Non-pigmented ciliary epithelial cell (primary cell): ENCODE data around the gene ARHGEF6.
"Not testable (repeated sequence)": the region's sequence is repeated elsewhere in the genome, so short reads cannot be mapped to it uniquely, and the experiment has no call there.

Experiments used
- DNase-seq: peaks from one replicate; pipeline ENCODE4 v3.0.0-alpha.2; 2010; ENCODE audit warnings: low read depth

ARHGEF6 gene

DNA sequence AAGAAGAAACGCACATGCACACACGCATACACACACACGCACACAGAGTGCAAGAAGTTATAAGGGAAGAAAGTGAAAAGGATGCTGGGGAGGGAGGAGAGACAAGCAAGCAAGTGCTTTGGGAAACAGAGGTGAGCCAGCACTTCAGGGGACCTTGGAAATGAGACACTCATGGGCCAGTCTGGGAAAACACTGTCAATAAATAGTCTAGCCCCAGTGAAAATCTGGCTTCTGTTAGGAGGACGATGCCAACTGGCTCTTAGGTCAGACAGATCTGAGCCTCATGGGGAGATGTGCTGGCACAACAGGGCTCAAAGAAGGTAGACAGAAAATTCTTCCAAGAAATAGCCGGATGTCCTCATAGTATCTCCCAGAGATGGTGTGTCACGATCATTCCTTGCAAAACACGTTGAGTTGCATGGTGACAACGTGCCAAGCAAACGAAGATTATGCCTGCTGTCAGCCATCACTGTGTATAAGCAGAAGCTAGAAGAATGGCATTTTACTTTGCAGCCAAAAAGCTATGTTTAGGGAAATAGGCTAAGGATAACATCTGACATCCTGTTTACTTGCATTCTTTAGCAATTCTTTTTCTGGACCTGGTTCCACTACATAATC lies 557 bp upstream of the ARHGEF6 start:
- no peak for DNase-seq

DNA sequence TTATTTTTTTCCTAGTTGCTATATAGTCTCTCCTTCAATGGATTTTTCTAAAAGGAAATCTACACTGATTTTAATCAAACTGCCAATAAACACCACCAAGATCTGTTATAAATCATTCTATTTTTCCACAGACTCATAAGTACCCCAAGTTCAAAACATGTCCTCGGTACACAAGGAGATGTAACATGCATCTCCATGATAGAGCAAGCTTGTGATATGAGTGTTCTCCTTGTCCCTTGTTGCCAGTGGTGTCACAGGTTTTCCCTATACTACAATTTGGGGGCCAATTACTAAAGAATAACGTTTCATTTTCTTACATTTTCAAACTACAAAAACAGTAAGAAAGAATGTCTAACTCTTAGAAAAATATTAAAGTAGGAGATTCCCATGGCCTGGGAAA lies 491 bp downstream of the ARHGEF6 start:
- DNase-seq = no peak

DNA sequence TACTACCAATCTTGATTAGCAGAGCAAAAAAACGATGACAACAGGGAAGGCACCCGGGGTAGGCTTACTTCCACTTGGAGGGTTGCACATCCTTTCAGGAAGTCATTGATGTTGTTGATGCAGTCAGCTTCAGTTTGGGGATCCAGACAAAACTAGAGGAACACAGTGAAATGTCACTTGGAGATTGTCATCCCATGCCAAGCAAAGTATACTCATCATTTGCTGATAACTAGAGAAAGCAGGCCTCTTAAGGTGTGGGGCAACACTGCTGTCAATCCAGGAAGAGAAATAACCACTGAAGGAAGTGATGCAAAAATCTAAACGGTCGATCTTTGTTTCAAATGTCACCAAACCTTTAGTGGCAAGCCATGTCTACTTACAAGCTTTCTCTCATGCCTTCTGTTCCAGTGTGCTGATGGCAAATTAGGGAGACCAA lies 1.4 kb downstream of the ARHGEF6 start:
- no peak for DNase-seq

DNA sequence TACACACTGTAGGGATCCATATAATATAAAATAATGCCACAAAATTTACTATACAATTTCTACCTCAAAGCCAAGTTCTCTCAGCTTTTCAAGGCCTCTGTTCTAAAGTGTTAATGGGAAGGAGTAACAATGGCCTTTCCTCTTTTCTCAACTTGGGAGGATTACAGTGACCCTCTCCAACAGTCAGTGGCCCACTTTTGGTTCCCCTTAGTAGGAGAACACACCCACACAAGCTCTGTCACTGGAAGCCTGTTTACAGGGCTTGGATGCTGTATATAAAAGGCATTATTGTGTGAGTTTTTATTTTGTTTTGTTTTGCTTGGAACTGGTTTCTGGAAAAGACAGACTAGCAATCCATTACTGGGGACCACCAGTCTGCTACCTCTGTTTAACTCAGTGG lies 1.8 kb downstream of the ARHGEF6 start:
- no peak for DNase-seq

DNA sequence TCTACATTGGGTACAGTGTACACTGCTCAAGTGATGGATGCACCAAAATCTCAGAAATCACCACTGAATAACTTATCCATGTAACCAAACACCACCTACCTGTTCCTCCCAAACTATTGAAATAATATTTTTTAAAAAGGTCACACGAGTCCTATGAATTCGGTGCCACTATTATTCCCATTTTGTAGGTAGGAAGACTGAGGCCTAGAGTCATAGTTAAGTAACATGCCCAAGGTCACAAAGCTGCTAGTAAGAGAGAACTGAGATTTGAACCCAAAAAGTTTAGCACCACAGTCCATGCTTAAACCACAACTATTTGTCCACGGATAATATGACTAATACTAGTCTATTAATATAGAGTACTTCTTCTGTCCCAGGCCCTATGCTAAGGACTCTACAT lies 2.7 kb downstream of the ARHGEF6 start:
- DNase-seq = no peak

DNA sequence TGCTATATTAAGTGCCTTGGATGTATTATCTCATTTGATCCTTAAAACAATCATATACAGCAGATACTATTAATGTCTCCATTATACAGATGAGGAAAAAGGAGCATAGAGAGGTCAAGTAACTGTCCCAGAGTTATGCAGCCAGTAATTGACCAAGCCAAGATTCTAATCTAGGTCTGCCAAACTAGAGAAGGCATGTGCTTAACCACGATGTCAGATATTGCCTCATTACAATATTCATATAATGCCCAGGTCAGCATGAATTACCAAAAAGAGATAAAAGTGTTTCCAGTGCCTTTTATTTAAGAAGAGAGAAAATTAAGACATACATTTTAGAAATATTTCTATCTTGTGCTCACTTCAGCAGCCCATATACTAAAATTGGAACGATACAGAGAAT lies 7.1 kb downstream of the ARHGEF6 start:
- no peak for DNase-seq

DNA sequence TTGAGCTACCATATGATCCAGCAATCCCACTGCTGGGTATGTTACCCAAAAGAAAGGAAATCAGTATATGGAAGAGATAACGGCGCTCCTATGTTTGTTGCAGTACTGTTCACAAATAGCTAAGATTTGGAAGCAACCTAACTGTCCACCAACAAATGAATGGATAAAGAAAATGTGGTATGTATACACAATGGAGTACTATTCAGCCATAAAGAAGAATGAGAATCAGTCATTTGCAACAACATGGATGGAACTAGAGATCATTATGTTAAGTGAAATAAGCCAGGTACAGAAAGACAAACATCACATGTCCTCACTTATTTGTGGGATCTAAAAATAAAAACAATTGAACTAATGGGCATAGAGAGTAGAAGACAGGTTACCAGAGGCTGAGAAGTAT lies 8.9 kb downstream of the ARHGEF6 start:
- not testable (repeated sequence) for DNase-seq

DNA sequence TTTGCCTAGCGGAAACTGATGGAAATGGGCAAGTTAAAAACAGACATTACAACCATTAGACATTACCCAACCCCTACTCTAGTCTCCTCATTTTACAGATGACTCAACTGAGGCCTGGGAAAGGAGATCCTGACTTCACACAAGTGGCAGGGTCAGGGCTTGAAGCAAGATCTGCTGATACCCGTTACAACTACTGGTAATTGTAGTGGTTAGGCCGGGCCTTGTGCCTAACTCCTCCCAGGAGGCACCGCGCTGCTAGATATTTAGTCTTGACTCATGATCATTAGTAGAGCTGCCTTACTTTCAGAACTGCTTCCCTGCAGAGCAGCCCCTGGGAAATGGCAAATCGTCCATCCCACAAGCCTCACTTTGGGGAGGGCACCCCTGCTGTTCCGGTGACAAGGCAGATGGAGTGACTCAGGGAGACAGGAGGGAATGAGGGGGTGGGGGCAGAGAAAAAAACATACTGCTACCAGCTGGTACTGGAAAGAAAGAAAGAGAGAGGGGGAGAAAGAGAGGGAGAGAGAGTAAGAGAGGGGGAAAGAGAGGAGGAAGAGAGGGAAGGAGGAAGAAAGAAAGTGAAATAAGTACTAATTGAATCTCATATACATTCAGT lies 12.2 kb downstream of the ARHGEF6 start:
- DNase-seq = peak; percentile 67

DNA sequence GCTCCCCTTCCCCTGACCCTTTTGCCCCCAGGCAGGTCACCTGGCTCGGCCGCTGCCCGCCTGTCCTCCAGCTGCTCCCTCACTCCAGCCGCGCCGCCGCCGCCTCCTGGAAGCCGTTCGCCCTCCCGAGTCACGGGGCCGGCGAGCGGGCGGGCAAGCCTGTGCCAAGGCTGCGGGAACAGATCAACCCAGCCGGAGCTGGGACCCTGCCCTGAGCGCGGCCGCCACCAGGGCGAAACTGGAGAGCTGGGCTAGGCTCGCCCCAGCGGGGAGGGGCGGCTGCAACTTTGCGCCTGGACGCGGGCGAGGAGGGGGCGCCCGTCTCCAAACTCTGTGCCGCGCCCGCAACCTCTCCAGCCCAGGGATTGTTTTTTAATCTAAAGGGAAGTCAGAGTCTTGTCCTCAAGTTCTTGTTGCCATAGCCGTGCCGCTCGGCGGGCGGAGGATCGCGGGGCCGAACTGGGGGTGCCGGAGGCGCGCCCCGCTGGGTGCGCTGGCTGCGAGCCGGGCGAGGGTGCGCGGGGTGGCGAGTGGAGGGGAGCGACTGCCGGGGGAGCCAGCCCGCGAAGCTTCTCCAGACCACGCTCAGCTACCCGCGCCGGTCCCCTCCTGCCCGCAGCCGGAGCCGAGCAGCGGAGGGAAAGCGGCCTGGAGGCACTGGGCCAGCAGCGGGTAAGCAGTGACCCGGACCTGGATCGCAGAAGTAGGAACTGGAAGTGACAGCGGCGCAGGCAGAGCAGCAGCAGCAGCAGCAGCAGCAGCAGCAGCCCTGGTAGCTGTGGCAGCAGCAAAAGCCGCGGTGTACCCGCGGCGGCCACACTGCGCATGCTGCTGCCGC lies 13.4 kb downstream of the ARHGEF6 start:
- no peak for DNase-seq

DNA sequence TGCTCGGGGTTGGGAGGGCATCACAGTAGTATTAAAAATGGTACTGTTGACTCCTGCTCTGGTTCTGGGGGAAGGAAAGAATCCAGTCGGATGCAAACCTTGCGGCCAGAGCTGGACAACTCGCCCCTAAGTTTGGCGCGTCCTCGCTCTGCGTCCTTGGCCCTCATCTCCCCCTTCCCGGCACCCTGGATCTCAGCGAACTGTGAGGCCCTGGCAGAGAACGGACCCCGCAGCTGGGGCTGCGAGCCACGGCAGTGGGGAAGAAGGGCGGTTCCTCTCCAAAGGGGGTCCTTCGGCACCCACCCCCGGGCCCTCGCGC lies 14.0 kb downstream of the ARHGEF6 start:
- no peak for DNase-seq

DNA sequence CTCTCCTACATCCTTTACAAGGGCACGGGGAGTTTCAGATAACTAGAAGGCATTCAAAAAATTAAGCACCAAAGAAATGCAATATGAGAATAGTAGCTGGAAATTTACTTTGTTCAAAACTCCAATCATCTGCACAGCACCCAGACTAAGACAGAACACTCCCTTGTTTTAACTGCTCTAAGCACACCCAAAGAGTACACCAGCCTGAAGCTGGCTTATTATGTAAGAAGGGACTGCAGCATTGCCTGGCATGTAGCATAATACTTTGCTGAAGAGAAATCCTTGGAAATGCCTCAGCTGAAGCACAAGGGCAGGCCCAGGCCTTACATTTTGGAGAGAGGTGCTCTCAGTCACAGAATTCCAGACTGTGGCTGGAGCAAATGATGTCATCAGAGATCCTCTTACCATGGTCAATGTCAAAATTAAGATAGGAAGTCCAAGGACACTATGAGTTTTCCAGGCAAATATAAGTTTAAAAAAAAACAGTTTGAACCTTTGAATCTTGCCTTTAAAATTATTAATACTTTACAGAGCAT lies 14.8 kb downstream of the ARHGEF6 start:
- no peak for DNase-seq

DNA sequence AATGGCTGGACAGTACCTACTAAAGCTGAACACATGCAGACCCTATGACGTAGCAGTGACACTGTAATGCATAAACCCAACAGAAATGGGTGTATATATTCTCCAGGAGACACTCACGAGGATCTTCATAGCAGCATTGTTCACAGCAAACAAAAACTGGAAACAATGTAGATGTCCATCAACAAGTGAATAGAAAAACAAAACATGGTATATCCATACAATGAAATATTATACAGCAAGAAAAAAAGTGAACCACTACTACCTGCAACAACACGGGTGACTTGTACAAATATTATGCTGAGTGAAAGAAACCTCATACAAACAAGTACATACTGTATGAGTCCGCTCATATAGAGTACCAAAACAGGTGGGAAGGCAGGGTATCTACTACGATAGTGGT lies 16.5 kb downstream of the ARHGEF6 start:
- DNase-seq = no peak

DNA sequence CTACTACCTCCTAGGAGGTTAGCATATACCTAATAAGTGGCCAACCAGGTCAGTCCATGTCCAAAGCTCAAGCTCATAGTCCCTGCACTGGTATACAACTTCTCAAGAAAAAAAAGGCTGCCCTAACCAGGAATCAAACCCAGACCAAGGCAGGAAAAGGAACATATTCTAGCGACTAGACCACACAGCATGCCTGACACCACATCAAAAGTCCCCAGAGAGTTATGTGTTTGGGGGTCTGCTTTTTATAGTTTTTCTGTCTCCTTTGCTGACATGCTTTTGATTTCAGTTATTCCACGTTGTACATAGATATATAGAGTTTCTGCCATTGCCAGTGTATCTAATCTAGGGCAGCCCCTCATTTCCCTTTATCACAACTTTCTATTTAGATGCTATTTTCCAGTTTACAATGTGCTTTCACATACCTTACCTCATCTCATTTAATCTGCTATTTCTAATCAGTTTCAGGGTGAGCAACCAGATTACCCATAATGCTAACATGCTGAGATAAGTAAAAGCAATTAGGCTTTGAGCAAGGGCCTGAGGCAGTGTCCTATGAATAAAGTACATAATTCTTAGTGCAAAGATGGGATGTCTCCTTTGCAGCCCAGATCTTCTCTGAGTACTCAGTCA lies 17.8 kb downstream of the ARHGEF6 start:
- DNase-seq = no peak

DNA sequence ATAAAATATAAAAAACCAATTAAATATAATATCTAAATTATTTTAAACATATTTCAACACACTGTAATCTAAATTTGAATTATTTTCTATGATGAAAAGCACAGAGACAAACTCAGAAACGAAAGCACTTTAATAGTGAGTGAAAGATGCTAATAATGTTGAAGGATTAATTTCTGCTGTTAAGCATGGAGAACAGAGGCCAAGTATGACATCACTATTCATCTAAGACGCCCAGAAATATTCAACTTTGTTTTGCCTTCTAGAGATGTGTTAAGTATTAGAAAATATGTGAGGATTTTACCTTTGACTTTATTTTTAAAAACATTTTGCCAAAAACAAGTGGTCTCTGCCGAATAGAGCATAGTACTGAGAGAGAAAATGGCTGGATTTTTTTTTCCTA lies 19.3 kb downstream of the ARHGEF6 start:
- DNase-seq = no peak

DNA sequence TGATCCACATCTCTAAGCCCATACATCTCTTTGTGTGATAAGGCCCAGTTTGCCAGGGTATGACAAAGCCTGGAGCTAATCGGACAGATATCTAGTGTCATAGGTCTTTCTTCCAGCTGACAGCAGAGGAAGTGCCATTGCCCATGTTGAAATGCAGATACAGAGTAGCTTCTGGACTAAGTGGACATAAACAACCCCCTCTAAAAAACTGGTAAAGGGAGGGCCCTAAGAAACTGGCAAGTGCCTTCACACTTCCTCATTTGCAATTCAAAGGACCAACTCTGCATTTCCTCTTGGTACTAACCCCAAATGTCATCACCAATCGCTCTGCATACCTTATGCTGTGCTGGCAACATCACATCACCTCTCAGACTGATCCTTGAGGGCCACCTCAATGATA lies 20.8 kb downstream of the ARHGEF6 start:
- no peak for DNase-seq

DNA sequence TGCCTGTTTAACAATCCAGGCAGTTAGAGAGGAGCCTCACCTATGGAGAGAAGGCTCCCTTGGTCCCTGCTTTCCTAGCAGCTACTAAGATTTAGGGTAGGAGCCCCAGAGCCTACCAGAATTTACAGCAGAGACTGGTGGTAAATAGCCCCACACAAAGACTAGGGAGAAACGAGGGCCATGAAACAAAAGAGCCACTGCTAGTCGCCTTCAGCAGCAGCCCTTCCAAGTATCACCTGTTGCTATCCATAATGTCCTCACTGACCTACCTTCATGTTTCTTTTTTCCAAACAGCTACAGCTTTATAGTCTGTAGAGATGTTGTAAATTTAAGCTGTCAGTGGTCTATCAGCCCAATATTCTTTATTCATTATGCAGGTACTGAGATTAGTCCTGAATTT lies 25.3 kb downstream of the ARHGEF6 start:
- no peak for DNase-seq

DNA sequence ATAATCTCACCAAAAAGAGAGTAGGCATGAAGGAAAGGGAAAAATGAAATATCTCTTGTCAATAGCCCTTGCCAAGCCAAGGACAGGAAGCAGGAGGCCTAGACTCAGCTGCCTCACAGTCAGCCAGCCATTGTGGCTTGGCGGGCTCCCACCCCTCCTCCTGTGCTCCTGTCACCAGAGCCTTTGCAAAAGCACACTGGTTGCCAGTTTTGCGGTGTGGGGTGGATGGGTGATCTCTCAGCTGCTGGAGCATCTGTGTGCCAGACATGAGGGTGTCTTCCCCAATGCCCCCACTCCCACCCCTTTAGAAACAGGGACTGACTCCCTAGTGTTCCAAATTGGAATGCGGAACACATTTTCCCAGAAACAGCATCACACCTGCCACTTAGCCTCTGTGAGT lies 26.1 kb downstream of the ARHGEF6 start:
- no peak for DNase-seq

DNA sequence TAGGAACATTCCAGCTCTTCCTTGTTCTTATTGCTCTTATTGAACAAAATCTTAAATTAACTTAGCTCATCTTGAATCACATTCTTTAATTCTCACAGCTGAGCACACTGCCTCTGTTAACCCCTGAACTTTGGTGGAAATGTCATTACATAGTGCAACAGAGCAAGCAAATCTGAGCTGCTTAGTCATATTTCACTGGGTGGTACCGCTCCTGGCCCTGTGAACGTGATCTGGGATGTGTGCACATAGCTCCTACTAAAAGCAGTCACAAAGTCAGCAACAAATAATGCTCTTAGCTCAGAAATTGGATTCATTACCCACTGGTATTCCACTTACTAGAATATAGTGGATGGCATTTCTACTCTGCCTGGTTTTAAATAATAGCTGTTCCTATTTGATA lies 27.9 kb downstream of the ARHGEF6 start:
- no peak for DNase-seq

DNA sequence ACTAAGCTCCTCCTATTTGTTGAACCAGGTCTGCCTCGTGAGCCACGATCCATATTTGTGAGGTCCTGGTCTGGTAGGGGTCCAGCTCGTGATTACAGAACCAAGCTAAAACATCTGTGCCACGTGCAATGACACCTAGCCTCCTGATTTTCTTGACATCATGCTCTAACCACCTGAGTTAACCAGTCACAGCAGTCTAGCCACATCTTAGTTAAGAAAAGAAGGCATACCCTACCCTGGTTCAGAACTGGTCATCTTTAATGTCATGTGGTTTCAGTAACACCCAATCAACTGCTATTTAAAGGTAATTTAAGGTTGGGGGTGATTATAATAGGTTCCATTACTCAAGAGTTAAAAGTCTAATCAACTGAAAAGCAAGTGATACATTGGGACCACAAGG lies 28.4 kb downstream of the ARHGEF6 start:
- DNase-seq = no peak

DNA sequence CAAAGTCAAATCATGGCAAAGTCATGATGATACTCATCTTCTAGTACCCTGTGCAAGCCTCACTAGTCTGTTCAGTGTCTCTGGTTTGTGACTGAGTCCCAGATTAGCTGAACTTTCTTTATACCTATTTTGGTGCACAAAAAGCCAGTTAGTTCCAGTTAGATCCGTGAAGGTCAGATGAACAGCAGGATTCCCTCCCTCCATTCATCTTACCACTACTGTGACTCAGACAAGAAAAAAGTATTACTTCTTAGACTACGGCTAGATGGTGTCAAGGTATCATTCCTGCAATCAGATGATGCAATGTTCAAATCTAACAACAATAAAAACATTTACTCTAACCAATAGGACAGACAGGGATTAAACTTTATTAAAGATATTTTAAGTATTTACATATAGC lies 30.4 kb downstream of the ARHGEF6 start:
- DNase-seq = no peak

DNA sequence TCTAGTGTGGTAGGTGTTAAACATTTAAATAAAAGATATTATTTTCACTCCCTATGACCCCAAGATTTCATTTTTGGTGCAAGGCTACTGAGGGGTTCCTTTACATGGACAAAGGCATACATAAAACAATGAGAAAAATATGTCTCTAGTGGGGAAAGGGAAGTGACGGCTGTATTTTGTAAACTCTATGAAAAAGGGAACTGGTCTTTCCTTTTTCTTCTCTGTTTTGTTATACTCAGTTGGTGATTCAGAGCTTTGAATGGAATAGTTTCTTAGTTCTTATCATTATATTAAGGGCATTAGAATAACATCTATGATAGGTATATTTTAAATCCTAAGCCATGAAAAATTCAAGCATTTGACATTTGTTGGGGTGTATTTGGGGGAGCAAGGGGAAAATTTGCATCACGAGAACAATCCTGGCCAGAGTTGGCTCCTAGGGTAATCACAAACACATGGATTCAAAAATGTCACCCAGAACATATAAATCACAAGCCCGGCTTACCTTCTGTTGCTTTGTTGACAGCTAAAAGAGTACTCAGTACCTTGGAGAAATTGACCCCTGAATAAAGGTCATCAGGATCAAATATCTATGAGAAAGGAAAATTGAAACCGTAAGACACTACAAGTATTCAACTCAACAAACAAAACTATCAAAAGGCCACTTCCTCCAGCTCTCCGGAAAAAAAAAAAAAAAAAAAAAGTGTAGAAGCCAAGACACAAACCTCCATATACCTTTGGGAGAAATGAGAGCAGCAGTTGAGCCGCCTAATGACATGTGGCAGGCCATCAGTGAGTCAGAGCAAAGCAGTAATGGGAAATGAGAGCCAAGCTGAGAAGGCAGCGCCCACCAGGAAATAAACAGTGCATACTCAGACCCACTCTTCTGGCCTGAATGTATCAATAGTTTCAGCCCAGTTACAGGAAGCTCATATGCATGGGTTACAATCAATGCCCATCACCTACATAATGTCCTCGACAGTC lies 33.4 kb downstream of the ARHGEF6 start:
- DNase-seq = no peak
